NCI-H2196 treated with DMSO at 0.1 percent for 48 hours (cell line): ENCODE data around the gene TFE3.

Experiments
- DNase-seq: peaks from one replicate; lab custom pipeline; 2025; ENCODE audit not compliant: unreplicated experiment; lab: John Stamatoyannopoulos, UW

TFE3 gene

GRCh38 chrX:49061916-49062315 is 18.8 kb upstream of the TFE3 start:
- DNase-seq, result no peak

GRCh38 chrX:49061490-49061889 is 18.3 kb upstream of the TFE3 start:
- DNase-seq, result no peak

GRCh38 chrX:49060914-49061313 is 17.8 kb upstream of the TFE3 start:
- peak; percentile 12 for DNase-seq

- DNase-seq, result no peak
Observed at GRCh38 chrX:49059681-49060085, 16.5 kb upstream of the TFE3 start.

- no peak for DNase-seq
Observed at GRCh38 chrX:49059201-49059600, 16.0 kb upstream of the TFE3 start.

GRCh38 chrX:49058794-49059193 is 15.6 kb upstream of the TFE3 start, which contains the start of gene CCDC120:
TSS of gene CCDC120 (plus strand) at chrX:49058999. CDS start at chrX:49062042, 3,043 bp downstream.
- peak; percentile 4 for DNase-seq

- no peak for DNase-seq
Observed at GRCh38 chrX:49054073-49054762, 11.1 kb upstream of the TFE3 start.

GRCh38 chrX:49053223-49054072 is 10.3 kb upstream of the TFE3 start:
- peak; percentile 39 for DNase-seq

- no peak for DNase-seq
Observed at GRCh38 chrX:49043987-49044281, 777 bp upstream of the TFE3 start.

- no peak for DNase-seq
Observed at GRCh38 chrX:49042581-49043219, 457 bp downstream of the TFE3 start.

GRCh38 chrX:49041744-49042580 is 1.2 kb downstream of the TFE3 start:
- DNase-seq, result no peak

GRCh38 chrX:49040376-49040955 is 2.7 kb downstream of the TFE3 start:
- no peak for DNase-seq

GRCh38 chrX:49039598-49040375 is 3.4 kb downstream of the TFE3 start:
- peak; percentile 15 for DNase-seq

GRCh38 chrX:49037883-49038475 is 5.2 kb downstream of the TFE3 start:
- DNase-seq, result no peak

- DNase-seq, result no peak
Observed at GRCh38 chrX:49030283-49030682, 12.9 kb downstream of the TFE3 start.

- no peak for DNase-seq
Observed at GRCh38 chrX:49029876-49030275, 13.3 kb downstream of the TFE3 start.

GRCh38 chrX:49019599-49020249 is 23.4 kb downstream of the TFE3 start:
- DNase-seq, result no peak

GRCh38 chrX:49019050-49019449 is 24.1 kb downstream of the TFE3 start:
- DNase-seq, result no peak

- DNase-seq, result no peak
Observed at GRCh38 chrX:49003696-49004095, 39.5 kb downstream of the TFE3 start.
